Tibial nerve (tissue), 4 donors: Measurements from ENCODE around the gene PTPRK.

ENCODE experiments used
- CTCF ChIP-seq, 5 experiments: fragments of 200-600 bp in 3 of 5; fragments of 450-650 bp in 2 of 5; sonication (generic) in 3 of 5; IDR thresholded peaks; one replicate each; pipeline ENCODE4 v1.5.1; 2016 to 2019; ENCODE audit warnings: antibody characterized with exemption in 5 of 5, mild to moderate bottlenecking in 3 of 5, moderate library complexity in 2 of 5
- EP300 ChIP-seq, 2 donors: sonication (generic); formaldehyde crosslinking; IDR thresholded peaks; one replicate each; pipeline ENCODE4 v1.6.1; 2017; ENCODE audit warnings: antibody characterized with exemption in 2 of 2, mild to moderate bottlenecking in 1 of 2
- POLR2A ChIP-seq, 2 donors: fragments of 450-650 bp; IDR thresholded peaks; one replicate each; pipeline ENCODE4 v1.6.1; 2017; ENCODE audit warnings: antibody characterized with exemption in 2 of 2, mild to moderate bottlenecking in 2 of 2, moderate library complexity in 2 of 2

DNA sequence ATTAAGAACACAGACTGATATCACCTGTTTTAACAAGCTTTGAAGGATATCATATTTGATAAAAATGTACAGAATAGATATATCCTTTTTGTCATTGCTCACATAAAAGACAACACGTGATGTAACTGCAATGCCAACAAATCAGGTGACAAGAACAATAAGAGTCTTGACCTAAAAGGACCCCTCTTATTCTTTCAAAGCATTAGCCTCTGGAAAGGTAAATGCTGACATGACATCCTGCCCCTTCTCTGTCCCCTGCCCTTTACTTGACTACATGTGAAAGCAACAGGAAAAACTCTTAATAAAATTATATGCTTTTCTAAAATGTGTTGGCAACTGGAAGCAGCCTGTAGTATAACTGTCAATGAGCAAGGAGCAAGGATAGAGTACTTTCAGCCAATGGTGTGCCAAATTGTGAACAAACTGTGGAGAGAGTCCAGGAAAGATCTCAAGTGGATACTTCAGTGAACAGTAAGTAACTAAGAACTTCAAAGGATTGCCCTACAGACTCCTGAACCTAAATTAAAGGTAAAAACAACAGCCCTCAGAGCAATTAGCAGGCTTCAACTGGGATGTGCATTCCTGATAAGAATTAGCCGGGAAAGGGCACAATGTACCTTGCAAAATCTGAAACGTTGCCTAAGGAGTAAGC, 16.3 kb downstream of the PTPRK start:
- TF ChIP-seq POLR2A (IDR thresholded peaks at IDR 0.05) (no peak), EP300 (IDR thresholded peaks at IDR 0.05) (no peak), CTCF (IDR thresholded peaks at IDR 0.05) (no peak)
